HG03175 (cell line): ENCODE measurements around the gene DNPH1.
A peak's percentile ranks its signal among the peaks of the same experiment; 100 is the strongest.

Source experiments
- ATAC-seq: cut with Tn5 transposase; IDR thresholded peaks from one replicate; pipeline ENCODE4 v1.9.1; 2021; ENCODE audit warnings: mild to moderate bottlenecking, moderate library complexity; ENCODE audit not compliant: unreplicated experiment

Gene DNPH1

DNA sequence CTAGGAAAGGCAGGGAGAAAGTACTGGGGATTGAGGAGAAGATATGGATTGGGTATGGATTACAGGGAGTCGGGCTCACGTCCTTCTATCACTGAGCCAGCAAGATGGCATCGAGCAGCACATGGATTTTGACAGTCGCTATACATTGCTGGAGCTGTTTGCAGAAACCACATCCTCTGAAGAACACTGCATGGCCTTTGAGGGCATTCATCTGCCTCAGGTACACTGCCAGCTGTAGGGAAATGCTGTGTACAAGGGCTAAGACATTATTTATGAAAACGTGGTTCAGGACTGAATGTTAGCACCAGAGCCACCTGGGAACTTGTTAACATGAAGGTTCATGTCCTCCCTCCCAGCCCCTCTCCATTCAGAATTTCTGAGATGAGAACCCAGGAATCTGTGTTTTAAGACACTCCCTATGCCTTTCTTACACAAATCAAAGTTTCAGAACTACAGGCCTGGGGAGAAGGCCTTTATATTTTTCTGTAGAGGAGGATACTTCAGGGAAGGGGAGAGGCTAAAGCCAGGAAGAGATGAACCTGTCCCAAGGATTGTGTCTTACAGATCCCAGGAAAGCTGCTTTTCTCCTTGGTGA lies 43.8 kb downstream of the DNPH1 start:
- no peak for ATAC-seq

DNA sequence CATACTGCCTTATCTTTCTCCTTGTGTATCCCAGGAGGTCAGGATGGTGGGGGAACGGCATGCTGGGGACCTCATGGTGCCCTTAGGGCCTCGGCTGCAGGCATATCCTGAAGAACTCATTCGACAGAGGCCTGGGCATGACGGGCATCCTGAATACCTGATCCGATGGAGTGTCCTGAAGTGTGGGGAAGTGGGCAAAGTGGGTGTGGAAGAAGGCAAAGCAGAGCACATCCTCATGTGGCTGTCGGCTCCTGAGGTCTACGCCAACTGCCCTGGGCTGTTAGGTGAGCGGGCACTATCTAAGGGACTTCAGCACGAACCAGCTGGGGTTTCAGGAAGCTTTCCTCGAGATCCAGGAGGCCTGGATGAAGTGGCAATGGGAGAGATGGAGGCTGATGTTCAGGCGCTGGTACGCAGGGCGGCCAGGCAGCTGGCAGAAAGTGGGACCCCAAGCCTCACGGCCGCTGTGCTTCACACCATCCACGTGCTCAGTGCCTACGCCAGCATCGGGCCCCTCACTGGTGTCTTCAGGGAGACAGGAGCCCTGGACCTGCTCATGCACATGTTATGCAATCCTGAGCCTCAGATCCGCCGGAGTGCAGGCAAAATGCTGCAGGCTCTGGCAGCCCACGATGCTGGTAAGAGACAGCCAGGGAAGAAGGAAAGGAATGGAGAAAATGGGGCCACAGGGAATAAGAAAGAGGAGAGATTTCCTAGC lies 44.9 kb downstream of the DNPH1 start:
- no peak for ATAC-seq

DNA sequence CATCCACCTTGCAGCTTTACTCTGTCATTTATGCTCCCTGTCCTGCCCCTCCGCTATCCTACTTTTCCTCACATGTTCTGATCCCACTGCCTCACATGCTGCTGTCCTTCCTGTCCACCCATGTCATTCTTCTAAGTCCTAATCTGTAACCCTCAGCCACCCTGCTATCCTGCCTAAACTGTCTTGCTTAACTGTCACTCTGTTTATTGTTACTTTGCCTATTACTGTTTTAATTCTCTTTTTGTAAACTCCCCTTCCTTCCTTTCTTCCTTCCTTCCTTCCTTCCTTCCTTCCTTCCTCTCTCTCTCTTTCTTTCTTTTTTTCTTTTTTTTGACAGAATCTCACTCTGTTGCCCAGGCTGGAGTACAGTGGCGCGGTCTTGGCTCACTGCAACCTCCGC lies 45.8 kb downstream of the DNPH1 start:
- ATAC-seq = no peak

DNA sequence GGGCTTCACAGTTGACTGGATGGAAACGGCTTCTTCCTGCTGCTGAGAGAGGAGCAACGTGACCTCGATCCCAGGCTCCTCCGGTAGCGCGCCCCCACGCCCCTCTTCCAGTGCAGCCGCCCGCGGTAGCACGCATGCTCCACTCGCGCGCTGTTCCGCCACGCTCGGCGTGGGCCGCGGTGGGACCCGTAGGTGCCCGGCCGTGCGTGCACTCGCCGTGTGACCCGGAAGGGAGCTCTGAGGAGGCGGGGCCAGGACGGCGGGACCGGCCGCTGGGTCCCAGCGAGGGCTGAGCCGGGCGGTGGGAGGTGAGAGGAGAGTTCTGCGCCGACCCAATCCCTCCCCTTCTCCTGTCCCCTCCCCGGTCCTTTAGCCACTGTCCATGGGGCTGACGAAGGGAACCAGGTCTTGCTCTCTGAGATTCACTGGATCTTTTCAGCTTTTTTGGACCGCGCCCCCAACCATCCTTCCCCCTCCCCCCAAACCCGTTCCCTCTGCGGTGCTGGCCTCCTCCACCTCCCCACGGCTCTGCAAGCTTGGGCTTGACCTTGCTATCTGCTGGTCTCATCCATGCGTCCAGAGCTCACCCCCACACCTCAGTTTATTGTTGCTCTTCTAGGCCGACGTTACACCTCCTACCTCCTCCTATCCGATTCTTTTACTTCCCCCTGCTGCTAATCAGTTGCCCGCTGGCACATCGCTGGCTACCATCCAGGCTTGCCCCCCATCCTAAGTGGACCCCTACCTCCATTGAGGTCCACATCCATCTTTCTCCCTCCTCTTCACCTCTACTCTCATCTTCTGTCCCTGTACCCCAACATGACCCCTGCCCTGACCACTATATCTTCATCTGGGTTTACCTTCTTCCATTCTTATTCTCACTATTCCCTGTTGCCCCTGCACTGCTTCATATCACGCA lies 47.1 kb downstream of the DNPH1 start, which contains the start of gene CUL9:
TSS of gene CUL9 (plus strand) at position 255 of the 919 bp plus-strand sequence. CDS start 2,115 bp downstream, outside the sequence.
- ATAC-seq = peak; percentile 94

DNA sequence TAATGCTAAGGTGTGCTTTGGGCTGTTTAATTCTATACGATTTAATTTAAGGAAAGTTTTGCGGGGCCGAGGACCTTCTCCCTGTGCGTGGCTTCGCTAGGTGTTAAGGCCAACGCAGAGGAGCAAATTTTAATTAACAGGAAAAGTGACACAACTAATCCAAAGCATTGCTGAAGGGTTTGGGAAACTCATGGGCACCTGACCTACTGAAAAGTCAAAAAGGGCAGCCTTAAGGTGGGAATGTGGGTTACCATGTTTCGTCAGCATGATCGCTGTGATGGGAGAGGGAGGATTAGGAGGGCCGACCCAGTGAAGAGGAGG lies 47.7 kb downstream of the DNPH1 start:
- no peak for ATAC-seq

DNA sequence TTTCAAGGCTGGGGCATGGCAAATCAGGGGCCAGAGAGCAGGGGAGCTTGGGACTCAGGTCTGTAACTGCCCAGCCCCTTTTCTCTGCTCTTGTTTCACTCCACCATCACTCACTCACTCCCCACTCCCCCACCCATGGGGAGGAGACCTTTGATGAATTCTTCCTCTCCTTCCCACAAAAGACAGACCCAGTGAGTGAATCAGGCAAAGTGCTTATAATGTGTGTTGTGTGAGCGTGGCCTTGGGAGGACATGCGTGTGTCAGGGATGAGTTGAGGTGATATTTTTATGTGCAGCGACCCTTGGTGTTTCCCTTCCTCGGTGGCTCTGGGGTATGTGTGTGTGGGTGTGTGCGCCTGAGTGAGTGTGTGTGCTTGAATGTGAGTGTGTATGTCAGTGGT lies 48.3 kb downstream of the DNPH1 start:
- no peak for ATAC-seq

DNA sequence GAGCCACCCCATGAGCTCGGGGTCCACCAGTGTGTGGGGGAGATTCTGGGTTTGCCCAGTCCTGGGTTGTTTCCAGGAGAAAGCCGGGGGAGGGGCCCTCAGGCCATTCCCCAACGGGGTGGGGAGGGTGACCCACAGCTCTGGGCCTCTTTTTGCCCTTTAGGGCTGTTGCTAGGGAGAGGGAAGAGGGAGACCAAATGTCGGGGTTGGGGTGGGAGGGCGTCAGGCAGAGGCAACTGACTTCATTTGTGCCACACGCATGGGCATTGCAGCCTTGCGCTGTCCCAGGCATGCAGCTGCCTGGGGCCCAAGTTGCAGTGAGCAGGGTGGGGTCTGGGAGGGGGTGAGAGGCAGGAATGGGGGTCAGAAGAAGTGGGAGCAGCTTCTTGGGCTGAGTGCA lies 49.2 kb downstream of the DNPH1 start:
- ATAC-seq = no peak

DNA sequence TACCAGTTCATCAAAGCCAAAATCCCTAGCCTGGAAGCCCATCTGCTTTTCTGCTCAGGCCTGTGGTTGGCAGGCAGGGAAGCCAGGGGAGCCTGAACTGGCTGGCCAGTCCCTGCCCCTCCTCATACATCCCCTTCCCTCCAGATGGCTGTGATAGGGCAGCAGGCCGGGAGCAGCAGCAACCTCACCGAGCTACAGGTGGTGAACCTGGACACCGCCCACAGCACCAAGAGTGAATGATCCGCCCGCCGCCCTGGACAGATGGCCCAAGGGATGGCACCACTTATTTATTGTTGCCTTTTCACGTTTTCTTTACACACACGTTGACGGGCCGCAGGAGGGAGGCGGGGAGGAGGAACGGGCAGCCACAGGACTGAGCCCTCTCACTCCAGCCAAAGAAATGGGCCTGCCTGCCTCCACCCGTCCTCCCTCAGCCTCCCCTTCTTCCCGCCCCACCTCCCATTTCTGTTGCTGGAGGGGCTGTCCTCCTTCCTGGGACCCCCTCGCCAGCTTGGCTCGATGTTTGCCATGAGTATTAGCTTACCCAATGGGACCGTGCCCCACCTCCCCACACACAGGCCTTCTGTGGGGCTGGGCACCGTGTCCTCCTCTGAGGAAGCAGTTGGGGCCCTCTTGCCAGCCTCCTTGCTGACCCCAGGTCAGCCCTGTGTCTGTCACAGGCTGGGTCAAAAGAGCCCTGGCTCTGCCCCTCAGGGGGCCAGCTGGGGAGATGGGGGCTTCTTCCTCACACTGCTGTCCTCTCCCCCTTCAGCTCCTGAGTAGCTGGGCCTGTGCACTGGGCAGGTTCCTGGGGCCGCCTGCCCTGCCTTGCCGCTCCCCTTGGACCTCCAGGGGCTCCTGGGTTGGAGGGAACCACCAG lies 50.1 kb downstream of the DNPH1 start:
- no peak for ATAC-seq

DNA sequence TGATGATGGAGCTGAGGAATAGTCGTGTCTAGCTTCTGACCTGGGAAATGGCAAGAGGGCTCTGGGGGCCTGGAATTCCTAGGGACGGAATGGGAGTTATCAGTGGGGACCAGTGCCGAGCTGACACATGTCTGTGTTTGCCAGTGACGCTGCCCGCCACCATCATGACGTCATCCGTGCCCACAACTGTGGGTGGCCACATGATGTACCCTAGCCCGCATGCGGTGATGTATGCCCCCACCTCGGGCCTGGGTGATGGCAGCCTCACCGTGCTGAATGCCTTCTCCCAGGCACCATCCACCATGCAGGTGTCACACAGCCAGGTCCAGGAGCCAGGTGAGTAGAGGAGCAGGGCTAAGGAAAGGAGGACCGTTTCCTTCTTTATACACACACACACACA lies 51.1 kb downstream of the DNPH1 start:
- no peak for ATAC-seq

DNA sequence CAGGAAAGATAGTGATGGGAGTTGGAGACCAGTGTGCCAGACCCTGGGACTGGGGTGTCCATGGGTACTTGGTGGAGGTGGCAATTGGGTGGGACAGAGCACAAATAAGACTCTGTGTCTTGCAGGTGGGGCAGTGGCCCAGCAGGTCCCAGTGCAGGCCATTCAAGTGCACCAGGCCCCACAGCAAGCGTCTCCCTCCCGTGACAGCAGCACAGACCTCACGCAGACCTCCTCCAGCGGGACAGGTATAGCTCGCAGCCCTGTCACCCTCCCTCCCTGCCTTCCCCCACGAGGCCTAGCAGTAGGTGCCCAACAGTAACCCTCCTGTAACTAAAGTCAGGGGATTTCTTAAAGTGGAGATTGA lies 52.9 kb downstream of the DNPH1 start:
- ATAC-seq = no peak

DNA sequence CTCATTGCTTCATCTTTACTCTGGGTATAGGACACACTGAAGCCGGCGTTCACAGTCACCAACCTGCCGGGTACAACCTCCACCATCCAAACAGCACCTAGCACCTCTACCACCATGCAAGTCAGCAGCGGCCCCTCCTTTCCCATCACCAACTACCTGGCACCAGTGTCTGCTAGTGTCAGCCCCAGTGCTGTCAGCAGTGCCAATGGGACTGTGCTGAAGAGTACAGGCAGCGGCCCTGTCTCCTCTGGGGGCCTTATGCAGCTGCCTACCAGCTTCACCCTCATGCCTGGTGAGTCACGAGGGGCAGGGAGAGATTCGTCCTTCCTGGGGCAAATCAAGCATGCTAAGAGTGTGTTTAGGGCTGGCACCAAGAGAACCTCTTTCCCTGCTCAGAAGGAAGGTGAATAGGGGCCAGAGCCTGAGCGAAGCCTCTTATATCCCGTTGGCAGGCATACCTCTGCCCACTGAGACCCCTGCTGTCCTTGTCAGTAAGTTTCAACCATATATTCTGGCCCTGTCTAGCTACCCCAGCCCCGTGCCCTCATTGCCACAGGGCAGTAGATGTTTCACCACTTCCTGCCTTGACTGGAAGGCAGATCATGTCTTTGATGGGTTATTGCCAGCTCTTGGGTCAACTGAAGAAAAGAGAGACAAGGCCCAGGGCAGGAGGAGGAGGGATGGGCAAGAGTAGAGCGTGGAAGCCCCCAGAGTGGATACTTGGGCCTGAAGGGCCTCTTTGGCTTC lies 53.4 kb downstream of the DNPH1 start:
- no peak for ATAC-seq
